Endodermal cell (in vitro differentiated cells): ENCODE results near the gene EPS15. TPM values are rescaled to one million over a fixed set of nuclear protein-coding genes. Genes with fewer than 3 reads are reported as not detected.
"Not testable (repeated sequence)": the region's sequence is repeated elsewhere in the genome, so short reads cannot be mapped to it uniquely, and the experiment has no call there.

Source experiments
- DNase-seq: peaks from one replicate; pipeline ENCODE4 v3.0.0-alpha.2; 2017
- H3K27ac ChIP-seq: 2 replicates; pipeline ENCODE4 v1.5.1; 2013; ENCODE audit warnings: mild to moderate bottlenecking, low read depth, low read length, moderate library complexity
- H3K27me3 ChIP-seq: 2 replicates; pipeline ENCODE4 v1.6.1; 2013; ENCODE audit warnings: mild to moderate bottlenecking, low read length, moderate library complexity; ENCODE audit not compliant: insufficient read depth, control insufficient read depth, poor library complexity, severe bottlenecking
- H3K36me3 ChIP-seq: 2 replicates; pipeline ENCODE4 v1.7.0; 2013; ENCODE audit warnings: mild to moderate bottlenecking, low read length, moderate library complexity; ENCODE audit not compliant: control insufficient read depth, insufficient read depth
- H3K4me1 ChIP-seq: one replicate; pipeline ENCODE4 v1.7.0; 2013; ENCODE audit warnings: low read length; ENCODE audit not compliant: control insufficient read depth, insufficient read depth
- H3K4me3 ChIP-seq: 2 replicates; pipeline ENCODE4 v1.5.1; 2013; ENCODE audit warnings: mild to moderate bottlenecking, low read length, moderate library complexity
- H3K9ac ChIP-seq: 2 replicates; pipeline ENCODE4 v1.6.1; 2013; ENCODE audit warnings: mild to moderate bottlenecking, low read length, moderate library complexity; ENCODE audit not compliant: poor library complexity, severe bottlenecking; ENCODE audit errors: extremely low read depth
- H3K9me3 ChIP-seq: 2 replicates; pipeline ENCODE4 v1.6.1; 2013; ENCODE audit warnings: mild to moderate bottlenecking, low read length, moderate library complexity; ENCODE audit not compliant: control insufficient read depth
- H3K27ac Mint-ChIP-seq: 2 replicates; pipeline ENCODE4 v1.8.0; 2020; ENCODE audit warnings: mixed read lengths
- H3K27me3 Mint-ChIP-seq: 2 replicates; pipeline ENCODE4 v1.8.0; 2021; ENCODE audit warnings: mild to moderate bottlenecking, mixed read lengths; ENCODE audit not compliant: insufficient read depth
- H3K36me3 Mint-ChIP-seq: 2 replicates; pipeline ENCODE4 v1.8.0; 2020; ENCODE audit warnings: low read depth, mixed read lengths
- H3K4me1 Mint-ChIP-seq: 2 replicates; pipeline ENCODE4 v1.8.0; 2020; ENCODE audit warnings: mixed read lengths
- H3K4me3 Mint-ChIP-seq: 2 replicates; pipeline ENCODE4 v1.8.0; 2020; ENCODE audit warnings: mild to moderate bottlenecking, moderate library complexity, mixed read lengths
- H3K9me3 Mint-ChIP-seq: 2 replicates; pipeline ENCODE4 v1.8.0; 2020; ENCODE audit warnings: mild to moderate bottlenecking, mixed read lengths
- WGBS, 2 experiments: methylation state at CpG; one replicate each; pipeline versions ENCODE4 v1.1.5 to v1.1.7; 2013; ENCODE audit warnings: missing lambda C conversion rate in 2 of 2, mixed read lengths in 1 of 2; ENCODE audit not compliant: insufficient coverage in 1 of 2, insufficient read length in 1 of 2; 5-methylcytosine and 5-hydroxymethylcytosine counted together
- total RNA-seq, 2 donors: library from RNA; stranded (reverse); fragmentation: NEBNext Ultra II Directional in 1 of 2; extraction: Animal tissue kit (Norgen Biotek cat#: 25700) in 1 of 2; gene quantifications; 2 replicates in 1 of 2; 3 replicates in 1 of 2; pipeline ENCODE4 v1.2.1, GENCODE V29; 2021
- TF ChIP-seq, protein P1 (sequence below): fragments of 200-600 bp; sonication (generic); conservative IDR thresholded peaks from 2 replicates; pipeline ENCODE4 v1.5.0; 2021; ENCODE audit warnings: antibody characterized with exemption, mild to moderate bottlenecking

The EPS15 gene
- total RNA-seq, 2 donors from 2014 or later: 45.0 to 46.9 TPM

DNA sequence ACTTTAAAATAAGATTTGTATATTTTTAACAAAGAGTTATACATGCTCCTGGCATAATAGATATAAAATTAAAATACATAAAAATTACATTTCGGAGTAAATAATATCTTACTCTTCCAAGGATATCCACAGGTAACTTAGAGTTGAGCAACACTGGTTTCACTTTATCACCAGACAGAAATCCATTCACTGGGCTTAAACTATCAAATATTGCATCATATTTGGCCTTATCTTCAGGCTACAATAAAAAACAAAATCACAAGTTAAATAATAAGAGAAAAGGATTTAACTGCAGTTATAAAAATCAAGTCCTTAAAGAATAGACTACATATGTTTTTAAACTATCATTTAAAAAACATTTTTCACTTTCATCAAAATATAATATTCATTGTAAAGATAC lies 55.5 kb downstream of the EPS15 start:
- TF ChIP-seq, protein P1, sequence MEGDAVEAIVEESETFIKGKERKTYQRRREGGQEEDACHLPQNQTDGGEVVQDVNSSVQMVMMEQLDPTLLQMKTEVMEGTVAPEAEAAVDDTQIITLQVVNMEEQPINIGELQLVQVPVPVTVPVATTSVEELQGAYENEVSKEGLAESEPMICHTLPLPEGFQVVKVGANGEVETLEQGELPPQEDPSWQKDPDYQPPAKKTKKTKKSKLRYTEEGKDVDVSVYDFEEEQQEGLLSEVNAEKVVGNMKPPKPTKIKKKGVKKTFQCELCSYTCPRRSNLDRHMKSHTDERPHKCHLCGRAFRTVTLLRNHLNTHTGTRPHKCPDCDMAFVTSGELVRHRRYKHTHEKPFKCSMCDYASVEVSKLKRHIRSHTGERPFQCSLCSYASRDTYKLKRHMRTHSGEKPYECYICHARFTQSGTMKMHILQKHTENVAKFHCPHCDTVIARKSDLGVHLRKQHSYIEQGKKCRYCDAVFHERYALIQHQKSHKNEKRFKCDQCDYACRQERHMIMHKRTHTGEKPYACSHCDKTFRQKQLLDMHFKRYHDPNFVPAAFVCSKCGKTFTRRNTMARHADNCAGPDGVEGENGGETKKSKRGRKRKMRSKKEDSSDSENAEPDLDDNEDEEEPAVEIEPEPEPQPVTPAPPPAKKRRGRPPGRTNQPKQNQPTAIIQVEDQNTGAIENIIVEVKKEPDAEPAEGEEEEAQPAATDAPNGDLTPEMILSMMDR: no peak

DNA sequence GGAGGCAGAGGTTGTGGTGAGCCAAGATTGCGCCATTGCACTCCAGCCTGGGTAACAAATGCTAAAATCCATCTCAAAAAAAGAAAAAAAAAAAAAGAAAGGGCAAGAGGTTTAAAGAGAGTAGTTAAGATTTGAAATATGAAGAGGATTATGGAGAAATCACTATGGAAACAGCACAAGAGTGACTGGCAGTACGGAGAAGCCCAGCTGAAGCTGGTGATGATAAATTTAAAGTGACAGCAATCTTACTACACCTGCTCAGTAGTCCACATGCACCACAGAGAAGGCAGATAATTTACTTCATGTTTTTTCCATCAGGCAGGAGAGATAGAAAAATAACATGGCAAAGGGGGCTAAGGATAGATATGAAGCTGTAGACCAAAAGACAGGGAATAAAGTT lies 56.8 kb downstream of the EPS15 start:
- H3K27me3 Mint-ChIP-seq, H3K9me3 Mint-ChIP-seq, H3K27me3 ChIP-seq, H3K27ac Mint-ChIP-seq, DNase-seq, H3K4me1 Mint-ChIP-seq, H3K9ac ChIP-seq, H3K4me3 ChIP-seq, H3K27ac ChIP-seq, H3K4me1 ChIP-seq, H3K4me3 Mint-ChIP-seq, H3K9me3 ChIP-seq: not testable (repeated sequence)
- WGBS, 2 experiments: 87 to 100% methylated on average over 1 to 2 of the region's 2 CpGs
- peaks cover 27% of the 10 kb centered on the region for H3K36me3 ChIP-seq
- peaks cover 30% of the 10 kb centered on the region for H3K36me3 Mint-ChIP-seq

More for the DNA sequence above, 55.5 kb downstream of the EPS15 start:
- Mint-ChIP-seq H3K27me3 (no peaks in the 10 kb centered on the region), H3K4me1 (no peaks in the 10 kb centered on the region), H3K36me3 (peaks cover 27% of the 10 kb centered on the region), H3K27ac (no peak overlapping the region), H3K4me3 (no peak overlapping the region), H3K9me3 (no peaks in the 10 kb centered on the region)
- Histone ChIP-seq H3K9me3 (no peaks in the 10 kb centered on the region), H3K27me3 (no peaks in the 10 kb centered on the region), H3K36me3 (peaks cover 30% of the 10 kb centered on the region), H3K27ac (no peak overlapping the region), H3K4me3 (no peak overlapping the region), H3K9ac (no peak overlapping the region), H3K4me1 (no peaks in the 10 kb centered on the region)
- no peak for DNase-seq
- WGBS, 2 experiments: 88% methylated on average over 1 of the region's 1 CpG; no CpG with 5 or more reads in 1 of the 2 experiments

DNA sequence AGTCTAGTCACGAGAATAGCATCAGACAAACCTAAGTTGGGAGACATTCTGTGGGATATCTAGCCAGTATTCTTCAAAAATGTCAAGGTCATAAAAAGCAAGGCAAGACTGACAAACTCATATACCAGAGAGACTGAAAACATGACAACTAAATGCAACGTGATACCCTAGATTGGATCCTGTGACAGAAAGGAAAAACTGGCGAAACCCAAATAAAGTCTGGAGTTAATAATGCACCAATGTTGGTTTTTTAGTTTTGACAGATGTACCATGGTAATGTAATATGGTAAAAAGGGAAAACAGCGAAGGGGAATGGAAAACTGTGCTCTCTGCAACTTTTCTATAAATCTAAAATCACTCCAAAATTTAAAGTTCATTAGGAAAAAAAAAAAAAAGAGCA lies 64.5 kb downstream of the EPS15 start:
- H3K9me3 ChIP-seq: no peaks in the 10 kb centered on the region
- H3K36me3 Mint-ChIP-seq: peaks cover 32% of the 10 kb centered on the region
- peaks cover under 1% of the 10 kb centered on the region for H3K36me3 ChIP-seq
- no peaks in the 10 kb centered on the region for H3K27me3 Mint-ChIP-seq
- TF ChIP-seq, protein P1: no peak
- H3K27me3 ChIP-seq: no peaks in the 10 kb centered on the region
- no peaks in the 10 kb centered on the region for H3K4me1 ChIP-seq
- H3K9me3 Mint-ChIP-seq: no peaks in the 10 kb centered on the region
- no peaks in the 10 kb centered on the region for H3K4me1 Mint-ChIP-seq
- 88 to 100% methylated on average over 2 to 4 of the region's 4 CpGs for WGBS, 2 experiments
- no peak overlapping the region for H3K4me3 Mint-ChIP-seq
- no peak for DNase-seq
- H3K27ac ChIP-seq: no peak overlapping the region
- no peak overlapping the region for H3K27ac Mint-ChIP-seq
- H3K9ac ChIP-seq: no peak overlapping the region
- no peak overlapping the region for H3K4me3 ChIP-seq

DNA sequence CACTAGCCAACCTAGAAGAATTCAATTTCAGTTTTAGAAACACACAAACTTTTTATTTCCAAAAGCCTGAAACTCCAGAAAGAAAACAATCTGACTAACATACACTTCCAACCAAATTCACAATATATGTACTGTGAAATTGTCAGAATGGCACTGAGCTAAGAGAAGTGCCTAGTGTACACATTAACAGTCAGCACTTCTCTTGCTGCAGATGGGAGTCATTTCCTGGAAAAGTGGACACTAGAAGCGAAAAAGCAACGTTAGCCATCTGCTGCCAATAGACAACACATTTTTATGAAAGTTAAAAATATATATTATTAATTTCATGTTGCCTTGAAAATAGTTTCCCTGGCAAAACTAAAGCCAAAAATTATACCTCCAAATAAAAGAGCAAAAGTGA lies 66.1 kb downstream of the EPS15 start:
- Histone ChIP-seq H3K4me3 (no peak overlapping the region), H3K27ac (no peak overlapping the region), H3K27me3 (no peaks in the 10 kb centered on the region), H3K36me3 (no peaks in the 10 kb centered on the region), H3K4me1 (no peaks in the 10 kb centered on the region), H3K9ac (no peak overlapping the region), H3K9me3 (no peaks in the 10 kb centered on the region)
- Mint-ChIP-seq H3K4me3 (no peak overlapping the region), H3K4me1 (peaks cover 8% of the 10 kb centered on the region), H3K36me3 (peaks cover 30% of the 10 kb centered on the region), H3K27ac (no peak overlapping the region), H3K9me3 (no peaks in the 10 kb centered on the region), H3K27me3 (no peaks in the 10 kb centered on the region)
- TF ChIP-seq, protein P1: no peak
- no CpG with 5 or more reads among the region's 2 CpGs for WGBS, 2 experiments
- DNase-seq: no peak

DNA sequence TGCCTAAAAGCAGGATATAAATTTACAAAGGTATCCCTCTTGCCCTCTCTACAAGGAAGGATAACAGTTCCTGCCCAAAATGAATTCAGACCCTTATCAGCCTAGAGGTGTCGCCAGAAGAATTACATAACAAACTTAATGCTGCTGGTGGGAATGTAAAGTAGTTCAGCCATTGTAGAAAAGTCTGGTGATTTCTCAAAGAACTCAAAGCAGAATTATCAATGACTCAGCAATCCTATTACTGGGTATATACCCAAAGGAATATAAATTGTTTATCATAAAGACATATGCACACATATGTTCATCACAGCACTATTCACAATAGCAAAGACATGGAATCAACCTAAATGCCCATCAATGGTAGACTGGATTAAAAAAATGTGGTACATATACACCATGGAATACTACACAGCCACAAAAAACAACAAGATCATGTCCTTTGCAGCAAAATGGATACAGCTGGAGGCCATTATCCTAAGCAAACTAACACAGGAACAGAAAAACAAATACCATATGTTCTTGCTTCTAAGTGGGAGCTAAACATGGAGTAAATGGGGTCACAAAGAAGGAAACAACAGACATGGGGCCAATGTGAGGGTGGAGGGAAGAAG lies 70.1 kb downstream of the EPS15 start:
- H3K27ac Mint-ChIP-seq, H3K4me3 ChIP-seq, H3K9me3 Mint-ChIP-seq, H3K27me3 Mint-ChIP-seq, H3K9ac ChIP-seq, H3K36me3 ChIP-seq, H3K27me3 ChIP-seq, H3K9me3 ChIP-seq, H3K27ac ChIP-seq, H3K4me3 Mint-ChIP-seq, H3K4me1 ChIP-seq, DNase-seq: not testable (repeated sequence)
- WGBS, 2 experiments: 88% methylated on average over 1 of the region's 1 CpG; no CpG with 5 or more reads in 1 of the 2 experiments
- peaks cover 19% of the 10 kb centered on the region for H3K4me1 Mint-ChIP-seq
- peaks cover 36% of the 10 kb centered on the region for H3K36me3 Mint-ChIP-seq
